HG03064 (cell line): ENCODE measurements around the gene AEBP1.

Experiments used
- ATAC-seq: cut with Tn5 transposase; IDR thresholded peaks from one replicate; pipeline ENCODE4 v1.9.1; 2021; ENCODE audit warnings: low read depth; ENCODE audit not compliant: unreplicated experiment

Gene AEBP1

DNA sequence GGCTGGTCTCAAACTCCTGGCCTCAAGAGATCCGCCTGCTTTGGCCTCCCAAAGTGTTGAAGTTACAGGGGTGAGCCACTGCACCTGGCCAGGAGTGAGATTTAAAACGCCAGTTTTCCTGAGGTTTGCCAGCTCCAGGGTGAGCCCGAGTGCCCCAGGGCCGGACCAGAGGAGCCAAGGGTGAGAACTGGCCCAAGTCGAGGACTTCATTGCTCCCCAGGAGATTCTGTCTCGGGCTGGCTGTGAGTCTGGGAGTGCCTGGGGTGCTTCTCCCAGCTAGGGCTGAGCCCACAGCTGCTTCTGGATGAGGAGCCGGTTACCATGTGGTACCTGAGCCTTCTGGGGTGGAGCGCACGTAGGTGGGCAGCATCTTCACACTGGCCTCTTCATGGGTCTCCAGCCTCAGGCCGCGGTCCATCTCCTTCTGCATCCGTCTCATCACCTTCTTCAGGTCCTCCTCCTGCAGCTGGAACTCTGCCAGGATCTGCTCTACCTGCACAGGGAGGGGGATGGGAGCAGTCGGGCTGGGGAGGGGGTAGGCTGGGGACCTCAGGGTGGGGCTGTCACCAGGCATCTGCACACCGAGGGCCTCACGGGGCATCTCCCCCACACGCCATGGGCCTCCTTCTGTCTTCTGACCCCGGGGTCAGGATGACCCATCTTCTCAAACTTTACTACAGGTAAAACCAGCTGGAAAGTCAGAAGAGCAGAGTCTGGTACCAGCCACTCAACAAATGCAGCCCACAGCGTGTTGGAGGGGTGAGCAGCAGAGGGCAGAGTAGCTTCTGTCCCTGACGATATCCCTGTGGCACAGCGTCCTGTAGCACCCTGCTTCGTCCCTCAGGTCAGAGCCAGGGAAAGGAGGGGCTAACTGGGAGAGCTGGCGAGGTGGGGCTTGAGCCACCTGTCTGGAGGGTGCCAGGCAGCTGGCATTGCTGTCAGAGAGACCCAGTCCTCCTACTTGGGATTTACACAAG lies 49.1 kb downstream of the AEBP1 start:
- no peak for ATAC-seq

DNA sequence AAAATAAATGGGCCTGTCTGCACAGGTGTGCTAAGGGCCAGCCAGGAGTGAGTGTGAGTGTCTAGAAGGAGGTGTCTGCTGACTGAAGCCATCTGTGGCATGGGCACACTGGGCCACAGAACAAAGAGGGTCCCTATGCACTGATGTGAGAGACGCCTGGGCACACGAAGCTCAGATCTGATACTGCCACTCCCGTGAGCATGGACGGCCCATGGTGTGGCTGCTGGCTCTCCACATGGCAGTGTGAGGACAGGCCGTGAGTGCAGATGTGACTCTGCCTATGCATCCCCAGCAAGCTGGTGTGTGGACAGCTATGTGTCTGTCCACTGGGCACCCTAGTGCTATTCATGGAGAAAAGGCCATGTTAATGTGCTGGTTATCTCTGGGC lies 49.8 kb downstream of the AEBP1 start:
- ATAC-seq: no peak

DNA sequence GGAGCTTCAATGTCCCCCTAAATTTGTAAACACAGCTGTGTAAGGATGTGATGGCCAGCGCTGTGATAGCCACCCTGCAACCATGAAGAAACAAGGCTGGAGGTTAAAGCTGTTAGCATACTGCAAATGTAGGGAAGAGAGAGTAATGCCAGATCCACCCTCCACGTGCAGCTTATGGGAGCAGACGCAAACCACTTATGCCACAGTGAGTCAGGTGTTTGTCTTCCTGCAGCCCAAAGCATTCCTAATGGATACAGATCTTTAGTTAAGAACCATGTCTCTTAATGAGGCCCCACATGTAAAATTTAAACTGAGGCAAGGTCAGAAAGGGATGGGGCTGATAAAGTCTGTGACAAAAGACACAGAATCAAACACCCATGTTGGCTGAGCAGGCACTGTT lies 50.6 kb downstream of the AEBP1 start:
- no peak for ATAC-seq

DNA sequence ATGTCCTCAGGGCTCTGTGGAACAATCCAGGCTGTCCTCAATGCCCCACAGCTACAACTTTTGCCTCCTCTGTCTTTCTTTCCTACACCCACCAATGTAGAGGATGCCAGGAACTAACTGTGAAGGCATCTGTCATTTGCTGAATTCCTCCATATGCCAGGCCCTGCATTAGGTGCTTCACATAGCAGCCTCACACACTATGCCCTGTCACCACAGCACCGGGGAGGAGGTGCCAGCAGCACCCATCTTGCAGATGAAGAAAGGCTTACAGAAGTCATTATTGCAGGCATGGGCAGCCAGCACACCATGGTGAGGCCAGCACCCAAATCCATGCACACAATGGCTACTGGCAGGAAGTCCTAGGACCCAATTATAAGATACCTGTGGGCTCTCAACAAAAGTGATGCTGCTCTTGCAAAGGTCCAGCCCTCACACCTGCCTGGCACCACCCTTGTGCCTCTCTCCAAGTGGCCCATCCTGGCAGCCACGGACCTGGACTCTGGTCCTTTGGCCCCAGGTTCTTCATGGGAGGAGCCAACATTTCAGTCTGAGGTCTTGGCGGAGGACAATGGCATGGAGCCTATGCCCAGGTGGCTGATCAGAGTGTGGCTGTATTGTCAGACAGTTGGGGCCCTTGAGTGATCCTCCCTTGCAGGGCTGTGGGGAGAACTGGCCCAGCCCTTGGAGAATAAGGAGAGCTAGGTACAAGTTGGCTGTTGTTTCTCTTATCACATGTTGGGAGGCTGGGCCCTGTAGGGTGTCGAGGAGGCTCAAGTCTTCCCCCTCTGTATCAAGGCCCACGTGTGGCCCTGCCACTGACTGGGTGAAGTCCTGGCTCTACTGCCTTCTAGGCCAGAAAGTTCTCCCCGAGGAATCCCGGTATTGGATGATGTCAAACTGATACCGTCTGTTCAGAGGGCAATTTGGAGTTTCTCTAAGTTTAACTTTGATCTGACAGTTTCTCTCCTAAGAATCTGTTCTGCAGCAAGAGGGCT lies 51.3 kb downstream of the AEBP1 start:
- no peak for ATAC-seq

DNA sequence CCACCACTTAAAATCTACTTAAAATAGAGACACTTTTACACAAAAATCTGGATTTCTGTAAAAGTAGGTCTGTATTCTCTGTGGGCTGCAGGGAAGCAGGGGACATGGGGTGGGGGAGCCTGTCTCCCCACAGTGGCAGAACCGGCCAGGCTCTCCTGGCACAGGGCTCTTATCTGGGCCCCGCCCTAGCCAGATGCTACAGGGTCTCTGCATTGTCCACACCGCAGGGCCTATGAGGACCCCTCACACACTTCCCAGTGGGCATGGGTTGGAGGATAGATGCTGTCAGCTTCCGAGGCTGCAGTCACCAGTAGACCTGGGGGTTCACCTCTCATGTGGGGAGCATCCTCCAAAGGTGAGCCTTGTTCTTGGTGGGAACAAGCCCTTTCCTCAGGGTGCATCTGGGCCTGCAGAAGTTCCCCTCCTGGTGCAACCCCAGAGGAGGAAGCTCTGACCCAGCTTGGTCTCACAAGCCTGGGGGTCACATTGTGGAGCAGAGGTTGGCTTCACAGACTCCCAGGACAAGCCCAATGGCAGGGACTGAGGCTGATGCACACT lies 52.4 kb downstream of the AEBP1 start:
- no peak for ATAC-seq

DNA sequence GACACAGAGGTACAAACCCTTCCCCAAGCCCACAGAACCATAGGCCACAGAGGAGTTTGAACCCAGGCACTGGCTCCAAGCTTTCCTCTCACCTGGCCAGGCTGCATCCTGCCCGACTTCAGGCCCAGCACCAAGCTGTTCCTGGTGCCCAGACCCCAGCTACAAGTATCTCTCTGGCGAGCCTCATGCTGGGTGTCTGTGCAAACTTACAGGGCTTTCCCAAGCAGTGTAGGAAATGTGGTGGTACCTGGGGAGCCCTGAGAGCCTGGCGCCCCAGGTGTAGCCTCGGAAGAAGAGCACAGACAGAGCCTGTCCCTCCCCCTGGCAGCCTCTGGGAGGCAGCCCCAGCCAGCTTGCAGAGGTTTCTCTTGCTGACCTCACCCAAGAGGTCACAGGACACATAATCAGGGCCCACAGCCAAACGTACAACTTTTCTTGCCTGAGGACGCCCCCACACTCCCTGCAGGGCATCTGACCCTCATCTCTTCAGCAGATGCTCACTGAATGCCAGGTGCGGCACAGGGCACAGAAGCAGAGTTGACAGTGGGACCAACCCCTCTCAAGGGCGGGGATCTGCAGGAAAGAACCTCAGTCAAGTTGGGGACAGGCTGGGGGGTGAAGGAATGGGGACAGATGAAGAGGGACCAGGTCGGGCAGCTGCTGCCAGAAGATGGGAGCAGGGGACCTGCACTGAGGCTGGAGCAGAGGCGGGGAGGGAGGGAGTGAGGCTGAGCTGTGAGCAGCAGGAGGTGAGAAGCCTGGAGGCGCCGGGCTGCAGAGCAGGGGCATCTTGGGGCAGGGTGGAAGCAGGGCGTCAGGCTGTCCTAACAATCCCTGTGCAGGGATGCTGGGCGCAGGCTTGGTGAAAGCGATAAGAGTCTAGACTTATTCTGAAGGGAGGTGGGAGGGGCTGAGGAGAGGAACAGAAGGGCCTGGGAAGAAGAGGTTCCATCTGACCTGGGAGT lies 53.3 kb downstream of the AEBP1 start:
- no peak for ATAC-seq

DNA sequence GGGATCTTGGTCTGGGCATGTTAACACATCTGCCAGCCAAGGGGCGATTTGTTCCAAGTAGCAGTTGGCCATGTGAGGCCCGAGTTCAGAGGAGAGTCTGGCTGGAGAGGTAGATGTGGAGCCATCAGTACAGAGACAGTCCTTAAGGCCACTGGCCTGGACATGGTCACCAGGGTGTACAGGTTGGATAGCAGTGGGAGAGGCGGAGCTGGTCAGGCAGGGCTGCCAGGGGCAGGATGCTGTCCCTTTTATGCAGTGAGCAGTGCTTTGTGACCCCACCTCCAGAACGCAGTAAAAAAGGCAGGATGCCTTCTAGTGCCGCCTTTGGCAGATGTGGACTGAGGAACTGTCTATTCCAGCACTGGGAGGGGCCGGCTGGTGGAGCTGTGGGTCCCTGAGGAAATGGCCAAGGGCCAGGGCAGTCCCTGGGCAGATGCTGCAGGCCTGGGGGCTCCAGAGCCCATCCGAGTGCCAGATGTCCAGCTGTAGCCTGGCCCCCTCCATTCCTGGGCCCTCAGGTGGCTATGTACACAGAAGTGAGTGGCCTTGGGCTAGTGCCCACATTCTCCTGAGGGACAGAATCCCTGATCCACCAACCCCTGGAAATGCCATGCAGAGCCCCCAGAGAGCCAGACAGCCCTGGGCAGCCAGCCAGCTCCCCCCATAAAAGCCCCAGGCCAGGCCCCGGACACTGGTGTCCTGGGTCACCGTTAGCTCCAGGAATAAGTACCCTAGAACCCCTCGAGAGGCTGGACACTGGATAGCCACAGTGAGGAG lies 54.1 kb downstream of the AEBP1 start:
- ATAC-seq: no peak

DNA sequence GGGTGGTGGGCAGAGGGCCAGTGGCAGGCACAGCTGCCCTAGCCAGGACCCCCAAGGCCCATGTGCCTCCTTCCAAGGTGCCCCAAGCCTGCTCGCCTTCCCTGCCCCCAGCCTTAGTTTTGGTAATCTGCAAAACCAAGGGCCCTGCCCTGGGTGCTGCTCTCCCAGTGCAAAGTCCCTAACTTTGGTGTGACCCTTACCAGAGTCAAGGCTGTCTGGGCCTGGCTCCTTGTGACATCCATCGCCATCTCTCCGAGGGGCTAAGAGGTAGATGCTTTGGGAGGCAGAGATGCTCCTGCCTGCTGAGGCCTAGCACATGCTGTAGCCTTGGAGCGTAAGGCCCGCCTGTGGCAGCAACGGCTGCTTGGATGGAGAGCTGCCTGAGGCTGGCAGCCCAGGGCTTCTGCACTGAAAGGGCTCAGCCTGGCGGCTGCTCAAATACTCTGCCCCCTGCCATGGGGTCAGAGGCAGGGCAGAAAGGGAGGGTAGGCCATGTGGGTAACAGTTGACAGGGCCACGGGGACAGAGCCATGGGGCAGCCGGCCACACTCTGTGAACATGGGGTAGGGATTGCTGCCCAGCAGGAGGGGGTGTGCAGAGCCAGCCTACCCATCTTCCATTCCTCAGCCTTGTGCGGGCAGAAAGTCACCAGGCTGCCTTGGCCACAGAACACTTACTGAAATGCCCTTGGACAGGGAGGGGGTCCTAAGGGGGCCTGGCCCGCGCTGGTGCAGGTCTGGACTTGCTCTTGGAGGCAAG lies 54.9 kb downstream of the AEBP1 start:
- ATAC-seq: no peak

DNA sequence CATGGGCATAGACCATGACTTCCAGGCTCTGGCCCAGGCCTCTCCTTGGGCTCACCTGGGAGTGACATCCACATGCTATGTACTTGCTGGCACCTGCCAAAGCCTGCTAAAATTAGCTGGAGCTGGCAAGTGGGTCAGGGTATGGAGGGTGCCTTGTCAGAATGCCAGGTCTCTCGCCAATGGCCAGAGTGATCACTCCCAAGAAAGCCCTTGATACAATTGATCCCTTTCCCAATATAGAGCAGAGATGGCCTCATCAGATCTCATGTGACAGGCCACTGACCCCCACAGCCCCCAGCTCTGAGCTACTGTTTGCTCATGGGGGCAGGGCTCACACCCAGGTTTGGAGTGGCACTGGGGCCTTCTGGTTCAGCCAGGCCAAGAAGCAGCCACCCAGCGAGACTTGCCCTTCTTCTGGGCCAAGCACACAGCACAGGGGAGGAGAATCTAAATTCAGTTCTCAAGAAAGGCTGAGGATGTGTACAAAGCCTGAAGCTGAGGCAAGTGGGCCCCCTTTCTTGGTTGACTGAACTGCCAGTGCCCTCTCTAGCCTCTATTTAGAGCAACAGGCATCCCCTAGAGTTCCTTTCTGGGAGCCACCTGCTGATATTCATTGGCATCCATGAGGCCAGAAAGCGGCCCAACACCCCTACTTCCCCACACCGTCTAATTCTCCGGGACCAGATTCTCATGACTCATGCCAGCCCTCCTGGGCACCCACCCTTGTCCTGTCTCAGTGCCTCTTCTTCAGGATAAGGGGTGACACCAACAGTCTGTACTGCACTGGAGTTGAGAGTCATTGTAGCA lies 55.9 kb downstream of the AEBP1 start:
- no peak for ATAC-seq

DNA sequence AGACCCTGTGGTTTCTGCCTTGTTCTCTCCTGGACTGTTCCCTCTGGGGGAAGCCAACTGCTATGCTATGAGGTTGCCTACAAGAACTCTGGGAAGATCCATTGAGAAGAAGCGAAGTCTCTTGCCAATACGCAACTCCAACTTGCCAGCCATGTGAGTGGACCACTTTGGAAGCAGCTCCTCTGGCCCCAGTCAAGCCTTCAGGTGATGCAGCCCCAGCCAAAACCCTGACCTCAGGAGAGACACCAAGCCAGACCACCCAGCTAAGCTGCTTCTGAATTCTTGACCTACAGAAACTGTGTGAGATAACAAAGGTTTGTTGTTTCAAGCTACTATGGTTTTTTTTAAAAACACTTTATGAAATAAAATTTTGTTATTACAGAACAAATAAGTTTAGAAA lies 57.2 kb downstream of the AEBP1 start:
- no peak for ATAC-seq

DNA sequence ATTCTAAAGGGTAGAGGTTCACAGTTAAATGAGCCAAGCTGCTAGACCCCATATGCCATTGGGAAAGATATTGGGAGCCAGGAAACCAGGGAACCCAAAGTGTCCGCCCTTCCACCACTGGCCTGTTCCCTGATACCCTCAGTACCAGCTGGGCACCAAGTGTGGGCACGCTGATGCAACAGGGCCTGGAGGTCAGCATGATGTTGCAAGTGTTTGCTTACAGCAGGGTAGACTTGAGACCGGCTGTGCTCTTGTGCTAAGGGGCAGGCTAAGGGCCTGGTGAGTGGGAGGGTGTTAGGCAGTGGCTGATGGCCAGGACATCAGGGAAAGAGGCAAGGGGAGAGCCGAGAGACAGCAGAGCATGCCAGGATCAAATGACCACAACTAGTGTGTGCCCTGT lies 58.0 kb downstream of the AEBP1 start:
- ATAC-seq: no peak

DNA sequence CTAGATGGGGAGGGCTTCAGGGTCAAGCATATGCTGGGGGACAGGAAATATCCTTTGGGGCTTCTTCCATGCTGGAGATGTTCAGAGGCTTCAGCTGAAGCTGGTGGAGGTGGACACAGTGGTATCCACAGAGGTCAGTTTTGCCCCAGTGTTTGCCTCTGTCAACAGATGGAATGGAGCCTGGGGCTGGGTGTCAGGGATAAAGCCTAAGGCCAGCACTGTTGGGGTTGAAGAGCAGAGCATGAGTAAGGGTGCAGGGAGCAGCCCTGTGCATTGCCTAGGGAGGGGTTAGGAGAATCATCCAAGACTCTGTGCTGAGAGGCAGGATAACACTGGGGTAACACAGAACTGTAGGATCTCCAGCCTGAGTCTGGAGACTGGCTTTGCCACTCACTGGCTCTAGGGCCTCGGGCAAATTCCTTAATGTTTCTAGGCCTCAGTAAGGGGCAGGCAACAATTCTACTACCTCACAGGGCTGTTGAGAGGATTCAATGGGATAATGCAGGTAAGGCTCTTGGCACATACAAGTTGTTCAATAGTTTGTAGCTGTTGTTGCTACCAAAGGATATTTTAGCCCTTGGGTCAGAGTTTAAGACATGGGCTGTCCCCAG lies 58.7 kb downstream of the AEBP1 start:
- ATAC-seq: no peak

DNA sequence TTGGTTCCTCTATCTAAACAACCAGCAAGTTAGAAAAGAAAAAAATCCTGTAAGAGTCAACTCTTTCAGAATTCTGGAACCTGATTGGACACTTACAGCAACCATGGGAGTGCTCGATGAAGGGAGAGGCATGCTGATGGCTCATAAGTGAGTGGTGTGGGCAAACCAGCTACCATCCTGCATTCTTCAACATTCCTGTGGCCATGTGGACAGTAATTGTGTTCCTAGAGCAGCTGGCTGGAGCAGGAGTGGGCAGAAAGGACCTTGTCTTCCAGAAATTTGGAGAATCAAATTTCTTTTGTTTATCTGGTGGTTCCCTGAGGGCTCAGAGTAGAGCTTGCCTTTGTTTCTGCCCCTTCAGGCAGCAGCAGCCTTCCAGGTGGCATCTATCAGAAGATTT lies 59.4 kb downstream of the AEBP1 start:
- no peak for ATAC-seq
